T1000 (cell line): ENCODE data around the gene OR5V1.
"Not testable (repeated sequence)": the region's sequence is repeated elsewhere in the genome, so short reads cannot be mapped to it uniquely, and the experiment has no call there.

Experiments
- DNase-seq: peaks from one replicate; lab custom pipeline; 2025; ENCODE audit warnings: mixed read lengths; lab: John Stamatoyannopoulos, UW

Gene OR5V1

GRCh38 chr6:29368765-29369164, at the start of gene OR5V1:
TSS of gene OR5V1 (minus strand) at chr6:29368865. CDS start at chr6:29356195, 12,670 bp downstream.
- no peak for DNase-seq

GRCh38 chr6:29414588-29414987, 45.9 kb upstream of the OR5V1 start, which contains the start of gene OR12D1:
TSS of gene OR12D1 (plus strand) at chr6:29414928.
- DNase-seq = no peak

GRCh38 chr6:29403801-29404200, 35.1 kb upstream of the OR5V1 start:
- no peak for DNase-seq

- DNase-seq = no peak
These were observed 30.9 kb upstream of the OR5V1 start for GRCh38 chr6:29399525-29399924.

GRCh38 chr6:29395331-29395730, 26.7 kb upstream of the OR5V1 start, which contains the start of gene OR12D2:
TSS of gene OR12D2 (plus strand) at chr6:29395631. CDS start at chr6:29396700, 1,069 bp downstream.
- DNase-seq = no peak

- no peak for DNase-seq
These were observed 19.9 kb upstream of the OR5V1 start for GRCh38 chr6:29388533-29388932.

- DNase-seq = no peak
These were observed 7.3 kb upstream of the OR5V1 start for GRCh38 chr6:29376003-29376402.

- DNase-seq = no peak
These were observed 6.5 kb upstream of the OR5V1 start, which contains the start of gene OR12D3 for GRCh38 chr6:29375191-29375590. TSS of gene OR12D3 (minus strand) at chr6:29375291. CDS start at chr6:29375287, 4 bp downstream.

GRCh38 chr6:29355603-29356002, 13.1 kb downstream of the OR5V1 start:
- DNase-seq = no peak

- DNase-seq = no peak
These were observed 13.7 kb downstream of the OR5V1 start for GRCh38 chr6:29354980-29355379.

GRCh38 chr6:29349348-29349747, 19.3 kb downstream of the OR5V1 start:
- DNase-seq = not testable (repeated sequence)

GRCh38 chr6:29345380-29345779, 23.3 kb downstream of the OR5V1 start:
- DNase-seq = no peak

GRCh38 chr6:29336269-29336668, 32.4 kb downstream of the OR5V1 start:
- no peak for DNase-seq

GRCh38 chr6:29332676-29333075, 36.0 kb downstream of the OR5V1 start:
- DNase-seq = no peak

GRCh38 chr6:29325777-29326176, 42.9 kb downstream of the OR5V1 start:
- no peak for DNase-seq

- DNase-seq = not testable (repeated sequence)
These were observed 45.3 kb downstream of the OR5V1 start for GRCh38 chr6:29323332-29323731.

- no peak for DNase-seq
These were observed 48.7 kb downstream of the OR5V1 start for GRCh38 chr6:29319931-29320330.
